HepG2 (cell line): Measurements from ENCODE around the gene ANTXR1. TPM values are rescaled to one million over a fixed set of nuclear protein-coding genes. Genes with fewer than 3 reads are reported as not detected.

Experiments
- ATF4 ChIP-seq, 2 experiments: fragments of 450-650 bp in 1 of 2; sonication (generic) in 1 of 2; formaldehyde crosslinking; IDR thresholded peaks; 2 replicates each; pipeline versions ENCODE4 v1.5.0 to v1.8.0; 2020 to 2022; ENCODE audit warnings: mild to moderate bottlenecking in 1 of 2, missing genetic modification reagents in 1 of 2
- GATAD2A ChIP-seq: IDR thresholded peaks from 2 replicates; pipeline ENCODE4 v1.6.1; 2016
- IKZF1 ChIP-seq: fragments of 450-650 bp; IDR thresholded peaks from 2 replicates; pipeline ENCODE4 v1.7.1; 2016
- KLF11 ChIP-seq: IDR thresholded peaks from 2 replicates; pipeline ENCODE4 v1.6.1; 2016; ENCODE audit warnings: missing compliant biosample characterization
- KLF15 ChIP-seq: sonication (generic); formaldehyde crosslinking; IDR thresholded peaks from 2 replicates; pipeline ENCODE4 v1.8.1; 2023; ENCODE audit warnings: borderline replicate concordance, mild to moderate bottlenecking, inconsistent platforms, missing genetic modification reagents, mixed read lengths
- LBX2 ChIP-seq: sonication (generic); formaldehyde crosslinking; IDR thresholded peaks from 2 replicates; pipeline ENCODE4 v1.5.0; 2020; ENCODE audit warnings: missing genetic modification reagents, mild to moderate bottlenecking, borderline replicate concordance
- MEIS1 ChIP-seq: sonication (generic); formaldehyde crosslinking; IDR thresholded peaks from 2 replicates; pipeline ENCODE4 v1.9.0; 2021; ENCODE audit warnings: mild to moderate bottlenecking, missing genetic modification reagents, moderate library complexity, borderline replicate concordance
- RXRB ChIP-seq: IDR thresholded peaks from 2 replicates; pipeline ENCODE4 v1.6.1; 2016; ENCODE audit warnings: borderline replicate concordance, missing genetic modification reagents, missing compliant biosample characterization
- SMAD3 ChIP-seq: sonication (generic); formaldehyde crosslinking; IDR thresholded peaks from 2 replicates; pipeline ENCODE4 v1.4.0; 2020; ENCODE audit warnings: missing genetic modification reagents
- SOX6 ChIP-seq, 2 experiments: fragments of 450-650 bp in 1 of 2; sonication (generic) in 1 of 2; formaldehyde crosslinking in 1 of 2; IDR thresholded peaks; 2 replicates each; pipeline versions ENCODE4 v1.4.0 to v1.6.1; 2017 to 2020; ENCODE audit warnings: antibody characterized with exemption in 1 of 2, mild to moderate bottlenecking in 1 of 2, missing genetic modification reagents in 1 of 2
- SRSF4 ChIP-seq: fragments of 200-400 bp; formaldehyde crosslinking; IDR thresholded peaks from one replicate; pipeline ENCODE4 v1.6.1; 2018; ENCODE audit warnings: mild to moderate bottlenecking, low read depth, low read length, moderate library complexity; ENCODE audit not compliant: poor library complexity, severe bottlenecking
- TCF7L2 ChIP-seq: IDR thresholded peaks from 2 replicates; pipeline ENCODE4 v1.6.1; 2011; ENCODE audit warnings: mild to moderate bottlenecking, low read depth, low read length, moderate library complexity
- U2AF2 ChIP-seq: fragments of 200-400 bp; formaldehyde crosslinking; IDR thresholded peaks from 2 replicates; pipeline ENCODE4 v1.6.1; 2017; ENCODE audit warnings: low read depth, mild to moderate bottlenecking, low read length
- ZNF10 ChIP-seq: sonication (generic); formaldehyde crosslinking; IDR thresholded peaks from 2 replicates; pipeline ENCODE4 v1.4.0; 2020; ENCODE audit warnings: mild to moderate bottlenecking, low read depth, missing genetic modification reagents, borderline replicate concordance
- ZNF609 ChIP-seq: sonication (generic); formaldehyde crosslinking; IDR thresholded peaks from 2 replicates; pipeline ENCODE4 v1.4.0; 2020; ENCODE audit warnings: mild to moderate bottlenecking, missing genetic modification reagents, borderline replicate concordance
- ZNF616 ChIP-seq: sonication (generic); formaldehyde crosslinking; IDR thresholded peaks from 2 replicates; pipeline ENCODE4 v1.5.0; 2020; ENCODE audit warnings: low read depth, mild to moderate bottlenecking, missing genetic modification reagents
- ZNF652 ChIP-seq: IDR thresholded peaks from 2 replicates; pipeline ENCODE4 v1.6.1; 2016; ENCODE audit warnings: low read depth, borderline replicate concordance
- ZNF746 ChIP-seq: sonication (generic); formaldehyde crosslinking; IDR thresholded peaks from 2 replicates; pipeline ENCODE4 v1.8.0; 2022; ENCODE audit warnings: mild to moderate bottlenecking, missing genetic modification reagents
- ZNF891 ChIP-seq: sonication (generic); formaldehyde crosslinking; IDR thresholded peaks from 2 replicates; pipeline ENCODE4 v1.5.0; 2020; ENCODE audit warnings: mild to moderate bottlenecking, missing genetic modification reagents
- ZSCAN21 ChIP-seq: sonication (generic); formaldehyde crosslinking; IDR thresholded peaks from 2 replicates; pipeline ENCODE4 v1.8.0; 2022; ENCODE audit warnings: mild to moderate bottlenecking, missing genetic modification reagents, moderate library complexity, borderline replicate concordance
- ZSCAN31 ChIP-seq: sonication (generic); formaldehyde crosslinking; IDR thresholded peaks from 2 replicates; pipeline ENCODE4 v1.5.0; 2020; ENCODE audit warnings: low read depth, mild to moderate bottlenecking, missing genetic modification reagents
- polyA plus RNA-seq, 8 experiments: library from polyadenylated mRNA; depleted of rRNA in 3 of 8; stranded (reverse) in 7 of 8; unstranded in 1 of 8; fragments of >200 nt; fragmentation: Illumina TruSeq in 4 of 8; extraction: Trizol in 4 of 8; gene quantifications; 2 replicates each; pipeline versions ENCODE4 v1.2.1 to v1.2.3, GENCODE V29; 2011 to 2016; ENCODE audit warnings: low read depth in 4 of 8, missing spikeins in 1 of 8, mixed read lengths in 1 of 8; ENCODE audit not compliant: insufficient read depth in 1 of 8
- total RNA-seq, 5 experiments: library from RNA; depleted of rRNA; stranded (reverse); fragments of >200 nt; fragmentation: Illumina TruSeq; extraction: Trizol; gene quantifications; 2 replicates each; pipeline ENCODE4 v1.2.3, GENCODE V29; 2016; ENCODE audit warnings: low read depth in 1 of 5
- TF ChIP-seq, protein P1 (sequence below): sonication (generic); formaldehyde crosslinking; IDR thresholded peaks from 2 replicates; pipeline ENCODE4 v1.8.0; 2023; ENCODE audit warnings: mild to moderate bottlenecking, missing genetic modification reagents
- TF ChIP-seq, protein P2 (sequence below): sonication (generic); formaldehyde crosslinking; IDR thresholded peaks from 2 replicates; pipeline ENCODE4 v1.8.0; 2022; ENCODE audit warnings: mild to moderate bottlenecking, missing genetic modification reagents, moderate library complexity

Gene ANTXR1
- total and polyA plus RNA-seq, 2 of the 13 experiments (the other 11 are each of a cell fraction or from before 2014, with no cell fraction given): 4.5 to 12.7 TPM

- TF ChIP-seq TCF7L2: no peak
- peak; percentile 49 for TF ChIP-seq GATAD2A (CRISPR knock-in tag)
- no peak for TF ChIP-seq LBX2
- no peak for TF ChIP-seq ZSCAN21
- no peak for TF ChIP-seq KLF15 (CRISPR knock-in tag)
- TF ChIP-seq, protein P1, sequence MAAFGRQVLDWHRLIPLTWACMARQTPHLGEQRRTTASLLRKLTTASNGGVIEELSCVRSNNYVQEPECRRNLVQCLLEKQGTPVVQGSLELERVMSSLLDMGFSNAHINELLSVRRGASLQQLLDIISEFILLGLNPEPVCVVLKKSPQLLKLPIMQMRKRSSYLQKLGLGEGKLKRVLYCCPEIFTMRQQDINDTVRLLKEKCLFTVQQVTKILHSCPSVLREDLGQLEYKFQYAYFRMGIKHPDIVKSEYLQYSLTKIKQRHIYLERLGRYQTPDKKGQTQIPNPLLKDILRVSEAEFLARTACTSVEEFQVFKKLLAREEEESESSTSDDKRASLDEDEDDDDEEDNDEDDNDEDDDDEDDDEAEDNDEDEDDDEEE (CRISPR knock-in tag): no peak
- TF ChIP-seq ZNF746: no peak
- TF ChIP-seq ZSCAN31: no peak
- TF ChIP-seq U2AF2: no peak
- no peak for TF ChIP-seq ZNF616
- no peak for TF ChIP-seq MEIS1
- no peak for TF ChIP-seq ZNF609 (CRISPR knock-in tag)
- no peak for TF ChIP-seq ZNF891 (CRISPR knock-in tag)
- TF ChIP-seq, protein P2, sequence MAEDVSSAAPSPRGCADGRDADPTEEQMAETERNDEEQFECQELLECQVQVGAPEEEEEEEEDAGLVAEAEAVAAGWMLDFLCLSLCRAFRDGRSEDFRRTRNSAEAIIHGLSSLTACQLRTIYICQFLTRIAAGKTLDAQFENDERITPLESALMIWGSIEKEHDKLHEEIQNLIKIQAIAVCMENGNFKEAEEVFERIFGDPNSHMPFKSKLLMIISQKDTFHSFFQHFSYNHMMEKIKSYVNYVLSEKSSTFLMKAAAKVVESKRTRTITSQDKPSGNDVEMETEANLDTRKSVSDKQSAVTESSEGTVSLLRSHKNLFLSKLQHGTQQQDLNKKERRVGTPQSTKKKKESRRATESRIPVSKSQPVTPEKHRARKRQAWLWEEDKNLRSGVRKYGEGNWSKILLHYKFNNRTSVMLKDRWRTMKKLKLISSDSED (CRISPR knock-in tag): no peak
- no peak for TF ChIP-seq ZNF652
- no peak for TF ChIP-seq ZNF10 (CRISPR knock-in tag)
- TF ChIP-seq ATF4 (CRISPR knock-in tag; IDR thresholded peaks at IDR 0.05): no peak
- TF ChIP-seq SMAD3 (CRISPR knock-in tag): no peak
- no peak for TF ChIP-seq KLF11 (CRISPR knock-in tag)
- no peak for TF ChIP-seq SRSF4
- peak; percentile 30; the same call in 1 of the 2 replicates for TF ChIP-seq RXRB (CRISPR knock-in tag)
- TF ChIP-seq IKZF1: no peak
- TF ChIP-seq SOX6 (IDR thresholded peaks at IDR 0.05): no peak
- no peak for TF ChIP-seq SOX6 (CRISPR knock-in tag; IDR thresholded peaks at IDR 0.05)
Observed at GRCh38 chr2:69214898-69215297, 201.9 kb downstream of the ANTXR1 start (continued).
